Measurements from ENCODE around the gene NCBP1. TPM values are rescaled to one million over a fixed set of nuclear protein-coding genes. Genes with fewer than 3 reads are reported as not detected.

NCBP1 gene
- total and polyA plus RNA-seq, 9 of the 15 experiments (the other 6 are each of a cell fraction or from before 2014, with no cell fraction given), result 29.4 to 69.7 (median 57.5) TPM

GRCh38 chr9:97705354-97705950 is 71.8 kb downstream of the NCBP1 start:
- FAIRE-seq (no peak), ATAC-seq (no peak), DNase-seq (ENCODE audit: extremely low read depth in 1 of 4, low spot score in 3 of 4) (no peak)
- H3K4me1 ChIP-seq (replicated peaks in 1 of 2; ENCODE audit: control insufficient read depth in 2 of 2, insufficient read depth in 2 of 2, low read length in 2 of 2), result peaks cover 0 to 10% of the 10 kb centered on the region in 2 experiments; a peak in 3 of 5 replicates
- peaks cover 0 to 5% of the 10 kb centered on the region in 2 experiments; a peak in 1 of 5 replicates for H3K27me3 ChIP-seq (ENCODE audit: control insufficient read depth in 2 of 2, insufficient read depth in 2 of 2, low read length in 2 of 2)
- 2% methylated on average over 3 of the region's 3 CpGs for WGBS (ENCODE audit: insufficient coverage, low coverage, missing lambda C conversion rate)
- intact Hi-C loops (cut with micrococcal nuclease) (no loop called here), in situ Hi-C loops (cut with MboI) (no loop called here)
- no peak overlapping the region for H3K9ac ChIP-seq (ENCODE audit: insufficient read depth in 1 of 2, low read depth in 2 of 2, low read length in 2 of 2)
- H3K9me3 ChIP-seq (replicated peaks; ENCODE audit: control insufficient read depth, insufficient read depth, low read depth, low read length), result no peaks in the 10 kb centered on the region
- H3K36me3 ChIP-seq (ENCODE audit: control insufficient read depth, insufficient read depth, low read length), result no peaks in the 10 kb centered on the region
- no peak overlapping the region for H2AFZ ChIP-seq (ENCODE audit: low read depth, low read length)
- CTCF ChIA-PET (ENCODE audit: low intra/inter-chr PET ratio), result no interaction called here
- H3K79me2 ChIP-seq (ENCODE audit: control insufficient read depth, insufficient read depth, low read length), result no peaks in the 10 kb centered on the region
- no peak for TF ChIP-seq DACH1 (IDR thresholded peaks at IDR 0.05; ENCODE audit: partially characterized antibody)
- TF ChIP-seq NR4A1 (CRISPR knock-in tag; IDR thresholded peaks at IDR 0.05), result no peak
- TF ChIP-seq NR4A1 (tag; IDR thresholded peaks at IDR 0.05), result no peak
- TF ChIP-seq DDX20 (tag; IDR thresholded peaks at IDR 0.05; ENCODE audit: low read depth), result no peak
- no peak for TF ChIP-seq ZBED1 (IDR thresholded peaks at IDR 0.05)
- TF ChIP-seq ZNF12 (CRISPR knock-in tag; IDR thresholded peaks at IDR 0.05), result no peak
- TF ChIP-seq KDM2B (CRISPR knock-in tag; IDR thresholded peaks at IDR 0.05), result no peak
- TF ChIP-seq NFIX (CRISPR knock-in tag; IDR thresholded peaks at IDR 0.05; ENCODE audit: low read depth), result no peak
- no peak for TF ChIP-seq GTF2B (IDR thresholded peaks at IDR 0.05; ENCODE audit: extremely low read depth, insufficient read length)
- no peak for TF ChIP-seq FOXA1 (IDR thresholded peaks at IDR 0.05; ENCODE audit: borderline replicate concordance)
- no peak for TF ChIP-seq KLF13 (tag; IDR thresholded peaks at IDR 0.05; ENCODE audit: borderline replicate concordance, low read depth)
- TF ChIP-seq, protein P1, sequence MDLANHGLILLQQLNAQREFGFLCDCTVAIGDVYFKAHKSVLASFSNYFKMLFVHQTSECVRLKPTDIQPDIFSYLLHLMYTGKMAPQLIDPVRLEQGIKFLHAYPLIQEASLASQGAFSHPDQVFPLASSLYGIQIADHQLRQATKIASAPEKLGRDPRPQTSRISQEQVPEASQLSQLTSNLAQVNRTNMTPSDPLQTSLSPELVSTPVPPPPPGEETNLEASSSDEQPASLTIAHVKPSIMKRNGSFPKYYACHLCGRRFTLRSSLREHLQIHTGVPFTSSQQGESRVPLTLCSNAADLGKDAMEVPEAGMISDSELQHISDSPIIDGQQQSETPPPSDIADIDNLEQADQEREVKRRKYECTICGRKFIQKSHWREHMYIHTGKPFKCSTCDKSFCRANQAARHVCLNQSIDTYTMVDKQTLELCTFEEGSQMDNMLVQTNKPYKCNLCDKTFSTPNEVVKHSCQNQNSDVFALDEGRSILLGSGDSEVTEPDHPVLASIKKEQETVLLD (IDR thresholded peaks at IDR 0.05), result no peak
- no peak for TF ChIP-seq ZKSCAN8 (CRISPR knock-in tag; IDR thresholded peaks at IDR 0.05)
- TF ChIP-seq HDAC8 (tag; IDR thresholded peaks at IDR 0.05), result no peak
- TF ChIP-seq, protein P2, sequence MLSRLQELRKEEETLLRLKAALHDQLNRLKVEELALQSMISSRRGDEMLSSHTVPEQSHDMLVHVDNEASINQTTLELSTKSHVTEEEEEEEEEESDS (CRISPR knock-in tag; IDR thresholded peaks at IDR 0.05), result no peak
- no peak for TF ChIP-seq ZNF232 (CRISPR knock-in tag; IDR thresholded peaks at IDR 0.05)
- TF ChIP-seq, protein P3, sequence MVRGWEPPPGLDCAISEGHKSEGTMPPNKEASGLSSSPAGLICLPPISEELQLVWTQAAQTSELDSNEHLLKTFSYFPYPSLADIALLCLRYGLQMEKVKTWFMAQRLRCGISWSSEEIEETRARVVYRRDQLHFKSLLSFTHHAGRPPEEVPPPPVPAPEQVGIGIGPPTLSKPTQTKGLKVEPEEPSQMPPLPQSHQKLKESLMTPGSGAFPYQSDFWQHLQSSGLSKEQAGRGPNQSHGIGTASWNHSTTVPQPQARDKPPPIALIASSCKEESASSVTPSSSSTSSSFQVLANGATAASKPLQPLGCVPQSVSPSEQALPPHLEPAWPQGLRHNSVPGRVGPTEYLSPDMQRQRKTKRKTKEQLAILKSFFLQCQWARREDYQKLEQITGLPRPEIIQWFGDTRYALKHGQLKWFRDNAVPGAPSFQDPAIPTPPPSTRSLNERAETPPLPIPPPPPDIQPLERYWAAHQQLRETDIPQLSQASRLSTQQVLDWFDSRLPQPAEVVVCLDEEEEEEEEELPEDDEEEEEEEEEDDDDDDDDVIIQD (CRISPR knock-in tag; IDR thresholded peaks at IDR 0.05), result no peak
- no peak for TF ChIP-seq KHSRP (IDR thresholded peaks at IDR 0.05)
- TF ChIP-seq ILK (tag; IDR thresholded peaks at IDR 0.05; ENCODE audit: borderline replicate concordance, low read depth), result no peak
- TF ChIP-seq ZNF644 (tag; IDR thresholded peaks at IDR 0.05; ENCODE audit: low read depth), result no peak
- H3K4me2 ChIP-seq (ENCODE audit: insufficient read depth, low read length), result no peak overlapping the region
- H3K4me3 ChIP-seq, result no peak overlapping the region
- POLR2A ChIA-PET, result interaction anchor here (0.6 to 2.7 kb wide), 5 partner anchors 9 to 171 kb away, joined by 3 to 11 read pairs (median 5); partner anchors contain the start of genes NCBP1, TSTD2 and XPA
- no peaks in the 10 kb centered on the region for H4K20me1 ChIP-seq (replicated peaks; ENCODE audit: control insufficient read depth, insufficient read depth, low read length)
- H3K27ac ChIP-seq (ENCODE audit: extremely low read depth, low read depth, low read length), result no peak overlapping the region
- BruUV-seq (replicated peaks), result no TSS peak
- no peaks in the 10 kb centered on the region for H3K9me1 ChIP-seq (ENCODE audit: control insufficient read depth, insufficient read depth, low read length)
